Large intestine (tissue), 3 donors: Measurements from ENCODE around the gene GTF2H2. TPM values are rescaled to one million over a fixed set of nuclear protein-coding genes. Genes with fewer than 3 reads are reported as not detected.
"Not testable (repeated sequence)": the region's sequence is repeated elsewhere in the genome, so short reads cannot be mapped to it uniquely, and the experiment has no call there.

Source experiments
- DNase-seq, 2 donors: peaks; one replicate each; pipeline versions ENCODE4 v3.0.0 to v3.0.0-alpha.2; 2013
- H3K27ac ChIP-seq: one replicate; pipeline ENCODE4 v1.5.1; 2013; ENCODE audit warnings: low read length
- H3K27me3 ChIP-seq: 2 replicates; pipeline ENCODE4 v1.6.1; 2013; ENCODE audit warnings: low read length; ENCODE audit not compliant: control insufficient read depth, insufficient read depth
- H3K36me3 ChIP-seq: 2 replicates; pipeline ENCODE4 v1.6.1; 2013; ENCODE audit warnings: low read length; ENCODE audit not compliant: control insufficient read depth, insufficient read depth
- H3K4me1 ChIP-seq: one replicate; pipeline ENCODE4 v1.6.1; 2013; ENCODE audit warnings: low read length; ENCODE audit not compliant: control insufficient read depth, insufficient read depth
- H3K4me3 ChIP-seq: one replicate; pipeline ENCODE4 v1.5.1; 2013; ENCODE audit warnings: low read length
- H3K9me3 ChIP-seq: one replicate; pipeline ENCODE4 v1.6.1; 2013; ENCODE audit warnings: mild to moderate bottlenecking, low read depth, low read length, moderate library complexity; ENCODE audit not compliant: control insufficient read depth
- WGBS: methylation state at CpG from one replicate; pipeline ENCODE4 v1.1.5; 2013; ENCODE audit warnings: low lambda C conversion rate; ENCODE audit not compliant: insufficient coverage; 5-methylcytosine and 5-hydroxymethylcytosine counted together
- polyA plus RNA-seq: library from polyadenylated mRNA; unstranded; fragments of 120-200 nt; gene quantifications from one replicate; pipeline ENCODE4 v1.2.1, GENCODE V29; 2013

GTF2H2 gene
- polyA plus RNA-seq, 1 donor = 39.9 TPM

DNA sequence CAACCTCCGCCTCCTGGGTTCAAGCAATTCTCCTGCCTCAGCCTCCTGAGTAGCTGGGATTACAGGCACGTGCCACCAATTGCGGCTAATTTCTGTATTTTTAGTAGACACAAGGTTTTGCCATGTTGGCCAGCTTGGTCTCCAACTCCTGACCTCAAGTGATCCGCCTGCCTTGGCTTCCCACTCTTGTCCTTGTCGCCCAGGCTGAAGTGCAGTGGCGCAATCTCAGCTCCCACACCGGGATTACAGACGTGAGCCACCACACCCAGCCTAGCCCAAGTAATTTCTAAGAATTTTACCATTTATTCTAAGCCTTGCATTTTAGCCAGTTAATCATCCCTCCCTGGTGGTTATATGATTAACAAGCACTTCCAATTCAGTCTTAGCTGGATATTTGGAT is 53.3 kb downstream of the GTF2H2 start:
- no peak for DNase-seq
- H3K36me3 ChIP-seq = no peaks in the 10 kb centered on the region
- no peaks in the 10 kb centered on the region for H3K27me3 ChIP-seq
- H3K4me3 ChIP-seq = no peak overlapping the region
- no CpG with 5 or more reads among the region's 8 CpGs for WGBS
- no peaks in the 10 kb centered on the region for H3K4me1 ChIP-seq
- H3K9me3 ChIP-seq = no peaks in the 10 kb centered on the region
- H3K27ac ChIP-seq = no peak overlapping the region

DNA sequence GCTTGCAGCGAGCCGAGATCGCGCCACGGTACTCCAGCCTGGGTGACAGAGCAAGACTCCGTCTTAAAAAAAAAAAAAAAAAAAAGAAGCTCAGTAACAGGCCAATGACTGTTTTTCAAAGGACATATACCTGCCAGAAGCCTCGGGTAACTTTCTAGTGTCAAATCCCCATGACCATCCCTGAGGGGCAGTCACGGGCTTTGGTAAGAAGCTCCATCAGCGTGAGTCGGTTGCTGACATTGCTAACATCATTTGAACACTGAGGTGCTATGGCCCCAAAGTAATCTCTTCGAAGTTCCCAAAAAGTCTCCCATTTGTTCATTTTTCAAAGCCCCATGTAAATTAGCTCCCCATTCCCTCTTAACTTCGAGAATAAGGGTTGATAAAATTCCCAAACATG is 53.9 kb downstream of the GTF2H2 start:
- Histone ChIP-seq H3K27me3 (no peaks in the 10 kb centered on the region), H3K4me3 (no peak overlapping the region), H3K27ac (no peak overlapping the region), H3K4me1 (no peaks in the 10 kb centered on the region), H3K9me3 (no peaks in the 10 kb centered on the region), H3K36me3 (no peaks in the 10 kb centered on the region)
- 80% methylated on average over 2 of the region's 12 CpGs for WGBS
- no peak for DNase-seq

DNA sequence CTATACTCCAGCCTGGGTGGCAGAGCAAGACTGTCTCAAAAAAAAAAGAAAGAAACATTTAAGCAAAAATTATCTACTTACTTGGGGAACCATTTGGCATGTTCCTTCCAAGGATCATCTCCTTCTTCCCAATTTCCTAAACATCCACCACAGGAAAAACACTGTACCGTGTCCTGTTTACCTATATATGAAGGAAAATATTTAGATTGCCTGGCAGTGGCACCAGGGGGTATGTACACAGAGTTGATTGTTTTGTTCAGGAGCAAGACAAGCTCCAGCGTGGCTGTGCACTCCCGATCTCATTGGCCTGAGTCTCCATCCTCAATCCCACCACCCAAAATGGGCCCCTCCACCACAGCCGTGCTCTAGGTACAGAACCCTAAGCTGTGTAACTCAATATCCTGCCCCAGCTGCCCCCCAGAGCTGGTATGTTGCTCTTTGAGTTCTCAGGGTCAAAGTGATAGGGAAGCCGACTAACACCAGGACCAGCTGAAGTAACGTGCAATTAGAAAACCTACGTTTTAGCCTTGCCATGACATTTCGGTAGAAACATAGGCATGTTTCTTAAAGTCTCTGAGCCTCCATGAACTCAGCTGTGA is 56.2 kb downstream of the GTF2H2 start:
- Histone ChIP-seq H3K27me3 (no peaks in the 10 kb centered on the region), H3K4me1 (no peaks in the 10 kb centered on the region), H3K36me3 (no peaks in the 10 kb centered on the region), H3K27ac (no peak overlapping the region), H3K9me3 (no peaks in the 10 kb centered on the region), H3K4me3 (no peak overlapping the region)
- no peak for DNase-seq
- WGBS = no CpG with 5 or more reads among the region's 8 CpGs

DNA sequence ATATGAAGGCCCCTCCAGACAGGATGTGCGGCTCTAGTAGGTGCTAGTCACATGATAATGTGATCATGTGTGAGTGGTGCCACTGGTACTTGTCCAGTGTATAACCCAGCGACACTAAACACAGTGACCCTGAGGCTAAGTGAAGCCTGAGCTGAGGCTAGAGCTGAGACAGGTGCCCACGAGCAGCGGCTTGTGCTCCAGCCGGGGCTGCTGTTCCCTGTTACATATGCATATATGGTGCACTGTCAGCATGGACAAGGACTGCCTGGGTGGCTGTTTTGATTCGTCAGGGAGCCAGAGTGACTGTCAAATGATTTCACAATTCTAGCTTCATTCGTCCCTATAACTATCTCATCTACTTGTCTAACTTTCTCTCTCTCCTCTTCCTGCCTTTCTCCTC is 60.5 kb downstream of the GTF2H2 start:
- not testable (repeated sequence) for H3K27ac ChIP-seq, H3K9me3 ChIP-seq
- no CpG with 5 or more reads among the region's 7 CpGs for WGBS

More for the DNA sequence above, 60.5 kb downstream of the GTF2H2 start:
- H3K4me3 ChIP-seq, H3K4me1 ChIP-seq, H3K36me3 ChIP-seq, DNase-seq, H3K27me3 ChIP-seq: not testable (repeated sequence)

Other genes with a start within 250 kb of the GTF2H2 start
- 14.6 TPM for gene SERF1A, start 167.0 kb downstream of the GTF2H2 start, polyA plus RNA-seq
- 52.7 TPM for gene SMN1, start 142.6 kb downstream of the GTF2H2 start, polyA plus RNA-seq
- gene NAIP, start 42.3 kb downstream of the GTF2H2 start, polyA plus RNA-seq = 29.3 TPM